Measurements from ENCODE around the gene UVSSA. TPM values are rescaled to one million over a fixed set of nuclear protein-coding genes. Genes with fewer than 3 reads are reported as not detected.

The UVSSA gene
- polyA plus RNA-seq, 1 of the 3 experiments (the other 2 are of a cell fraction), result 14.9 TPM

DNA sequence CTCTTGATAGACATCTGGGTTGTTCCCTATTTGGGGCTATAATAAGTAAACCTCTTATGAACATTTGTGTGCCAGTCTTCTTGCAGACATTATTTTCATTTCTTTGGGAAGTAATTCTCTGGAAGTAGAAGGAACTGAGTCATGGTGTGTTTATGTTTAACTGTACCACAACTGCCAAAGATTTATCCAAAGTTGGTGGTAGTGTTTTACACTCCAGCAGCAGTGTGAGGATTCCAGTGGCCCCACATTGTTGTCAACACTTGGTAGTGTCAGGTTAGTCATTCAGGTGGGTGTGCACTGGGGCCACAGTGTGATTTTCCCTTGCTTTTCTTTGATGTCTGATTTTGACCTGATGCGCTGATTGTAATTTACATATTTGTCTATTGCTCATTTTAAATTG is 5.0 kb upstream of the UVSSA start:
- no peak overlapping the region for H3K9ac ChIP-seq
- no peaks in the 10 kb centered on the region for H4K20me1 ChIP-seq (ENCODE audit: insufficient read depth)
- H3K9me2 ChIP-seq, result no peaks in the 10 kb centered on the region
- H3K36me3 ChIP-seq (replicated peaks in 1 of 2; ENCODE audit: control insufficient read depth in 1 of 2, insufficient read depth in 2 of 2, low read length in 1 of 2), result peaks cover 22 to 40% of the 10 kb centered on the region in 2 experiments
- CTCF ChIA-PET, result interaction anchor here (1.0 kb wide), 1 partner anchor 174 kb away, joined by 3 read pairs; no protein-coding TSS in a partner anchor
- WGBS (ENCODE audit: low lambda C conversion rate), result 100% methylated on average over 1 of the region's 1 CpG
- peaks cover 34% of the 10 kb centered on the region for H3K79me2 ChIP-seq (ENCODE audit: insufficient read depth)
- H3K27ac ChIP-seq (ENCODE audit: low read depth in 2 of 2, low read length in 1 of 2), result no peak overlapping the region
- H3F3A ChIP-seq (replicated peaks; ENCODE audit: insufficient read depth), result peaks cover 19% of the 10 kb centered on the region
- no peak overlapping the region for H3K4me3 ChIP-seq (ENCODE audit: low read depth in 2 of 2, low read length in 1 of 2)
- peaks cover 0 to 6% of the 10 kb centered on the region in 2 experiments; a peak in 1 of 4 replicates for H3K4me1 ChIP-seq (ENCODE audit: control insufficient read depth in 1 of 2, insufficient read depth in 2 of 2, low read depth in 1 of 2, low read length in 1 of 2)
- no peaks in the 10 kb centered on the region for H3K9me3 ChIP-seq
- no peak overlapping the region for H2AFZ ChIP-seq (ENCODE audit: low read depth)
- TF ChIP-seq JUND (IDR thresholded peaks at IDR 0.05), result 0 out of 2 replicates have a peak, but pooled peaks have one; percentile 15
- no peak for TF ChIP-seq GATA2 (CRISPR knock-in tag; IDR thresholded peaks at IDR 0.05)
- H3K4me2 ChIP-seq, result no peak overlapping the region
- DNase-seq, result no peak
- no peaks in the 10 kb centered on the region for H3K27me3 ChIP-seq (ENCODE audit: insufficient read depth)
- POLR2A ChIA-PET, result interaction anchor here (0.6 kb wide), 1 partner anchor 16 kb away, joined by 3 read pairs; no protein-coding TSS in a partner anchor

- no peaks in the 10 kb centered on the region for H4K20me1 ChIP-seq (ENCODE audit: insufficient read depth)
- H2AFZ ChIP-seq (ENCODE audit: low read depth), result no peak overlapping the region
- 85% methylated on average over 11 of the region's 12 CpGs for WGBS (ENCODE audit: low lambda C conversion rate)
- H3K79me2 ChIP-seq (ENCODE audit: insufficient read depth), result peaks cover 56% of the 10 kb centered on the region
- peaks cover 0 to 20% of the 10 kb centered on the region in 2 experiments; a peak in 1 of 4 replicates for H3K4me1 ChIP-seq (ENCODE audit: control insufficient read depth in 1 of 2, insufficient read depth in 2 of 2, low read depth in 1 of 2, low read length in 1 of 2)
- H3K4me3 ChIP-seq (ENCODE audit: low read depth in 2 of 2, low read length in 1 of 2), result no peak overlapping the region; a peak in 1 of 4 replicates
- H3K27me3 ChIP-seq (ENCODE audit: insufficient read depth), result no peaks in the 10 kb centered on the region
- POLR2A ChIA-PET, result no interaction called here
- no peak for DNase-seq
- H3F3A ChIP-seq (replicated peaks; ENCODE audit: insufficient read depth), result peaks cover 25% of the 10 kb centered on the region
- TF ChIP-seq, protein P1, sequence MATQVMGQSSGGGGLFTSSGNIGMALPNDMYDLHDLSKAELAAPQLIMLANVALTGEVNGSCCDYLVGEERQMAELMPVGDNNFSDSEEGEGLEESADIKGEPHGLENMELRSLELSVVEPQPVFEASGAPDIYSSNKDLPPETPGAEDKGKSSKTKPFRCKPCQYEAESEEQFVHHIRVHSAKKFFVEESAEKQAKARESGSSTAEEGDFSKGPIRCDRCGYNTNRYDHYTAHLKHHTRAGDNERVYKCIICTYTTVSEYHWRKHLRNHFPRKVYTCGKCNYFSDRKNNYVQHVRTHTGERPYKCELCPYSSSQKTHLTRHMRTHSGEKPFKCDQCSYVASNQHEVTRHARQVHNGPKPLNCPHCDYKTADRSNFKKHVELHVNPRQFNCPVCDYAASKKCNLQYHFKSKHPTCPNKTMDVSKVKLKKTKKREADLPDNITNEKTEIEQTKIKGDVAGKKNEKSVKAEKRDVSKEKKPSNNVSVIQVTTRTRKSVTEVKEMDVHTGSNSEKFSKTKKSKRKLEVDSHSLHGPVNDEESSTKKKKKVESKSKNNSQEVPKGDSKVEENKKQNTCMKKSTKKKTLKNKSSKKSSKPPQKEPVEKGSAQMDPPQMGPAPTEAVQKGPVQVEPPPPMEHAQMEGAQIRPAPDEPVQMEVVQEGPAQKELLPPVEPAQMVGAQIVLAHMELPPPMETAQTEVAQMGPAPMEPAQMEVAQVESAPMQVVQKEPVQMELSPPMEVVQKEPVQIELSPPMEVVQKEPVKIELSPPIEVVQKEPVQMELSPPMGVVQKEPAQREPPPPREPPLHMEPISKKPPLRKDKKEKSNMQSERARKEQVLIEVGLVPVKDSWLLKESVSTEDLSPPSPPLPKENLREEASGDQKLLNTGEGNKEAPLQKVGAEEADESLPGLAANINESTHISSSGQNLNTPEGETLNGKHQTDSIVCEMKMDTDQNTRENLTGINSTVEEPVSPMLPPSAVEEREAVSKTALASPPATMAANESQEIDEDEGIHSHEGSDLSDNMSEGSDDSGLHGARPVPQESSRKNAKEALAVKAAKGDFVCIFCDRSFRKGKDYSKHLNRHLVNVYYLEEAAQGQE (IDR thresholded peaks at IDR 0.05; ENCODE audit: low read depth, low read length), result no peak
- TF ChIP-seq GABPA (IDR thresholded peaks at IDR 0.05; ENCODE audit: low read depth) (no peak), RAD21 (IDR thresholded peaks at IDR 0.05; ENCODE audit: low read length) (no peak), FOXJ3 (CRISPR knock-in tag; IDR thresholded peaks at IDR 0.05) (no peak), EP300 (IDR thresholded peaks at IDR 0.05; ENCODE audit: borderline replicate concordance in 1 of 2, low read depth in 1 of 2, low read length in 1 of 2) (no peak), CHD2 (IDR thresholded peaks at IDR 0.05; ENCODE audit: low read length, partially characterized antibody) (no peak), NFIC (IDR thresholded peaks at IDR 0.05; ENCODE audit: borderline replicate concordance) (no peak), YY1 (IDR thresholded peaks at IDR 0.05; ENCODE audit: low read depth) (no peak), SMC3 (IDR thresholded peaks at IDR 0.05; ENCODE audit: low read depth, low read length) (no peak), SIN3A (IDR thresholded peaks at IDR 0.05; ENCODE audit: borderline replicate concordance, low read depth, low read length) (no peak), CTCF (IDR thresholded peaks at IDR 0.05) (no peak), EZH2phosphoT487 (IDR thresholded peaks at IDR 0.05; ENCODE audit: borderline replicate concordance, low read depth) (no peak), GATA2 (CRISPR knock-in tag; IDR thresholded peaks at IDR 0.05) (no peak), FOSL2 (IDR thresholded peaks at IDR 0.05; ENCODE audit: borderline replicate concordance, low read depth) (no peak), POLR2AphosphoS5 (IDR thresholded peaks at IDR 0.05; ENCODE audit: low read depth, low read length) (no peak)
- TF ChIP-seq, protein P2, sequence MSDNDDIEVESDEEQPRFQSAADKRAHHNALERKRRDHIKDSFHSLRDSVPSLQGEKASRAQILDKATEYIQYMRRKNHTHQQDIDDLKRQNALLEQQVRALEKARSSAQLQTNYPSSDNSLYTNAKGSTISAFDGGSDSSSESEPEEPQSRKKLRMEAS (IDR thresholded peaks at IDR 0.05; ENCODE audit: low read depth), result no peak
- no peaks in the 10 kb centered on the region for H3K9me2 ChIP-seq
- H3K9me3 ChIP-seq, result no peaks in the 10 kb centered on the region
- H3K9ac ChIP-seq, result no peak overlapping the region
- H3K36me3 ChIP-seq (replicated peaks in 1 of 2; ENCODE audit: control insufficient read depth in 1 of 2, insufficient read depth in 2 of 2, low read length in 1 of 2), result peaks cover 11 to 17% of the 10 kb centered on the region in 2 experiments
- H3K4me2 ChIP-seq, result peak overlapping the region; percentile 98; the same call in 1 of the 2 replicates
- H3K27ac ChIP-seq (ENCODE audit: low read depth in 2 of 2, low read length in 1 of 2), result no peak overlapping the region
- CTCF ChIA-PET, result interaction anchor here (2.4 kb wide), 1 partner anchor 77 kb away, joined by 5 read pairs; no protein-coding TSS in a partner anchor
Observed at GRCh38 chr4:1344696-1345095, 2.3 kb upstream of the UVSSA start.

All from SK-N-SH (cell line).